Fibroblast of villous mesenchyme (primary cell): ENCODE measurements around the gene EOGT. TPM values are rescaled to one million over a fixed set of nuclear protein-coding genes. Genes with fewer than 3 reads are reported as not detected.

Experiments used
- DNase-seq: peaks from one replicate; pipeline ENCODE4 v3.0.0-alpha.2; 2010; ENCODE audit warnings: low read depth
- H3K4me3 ChIP-seq: 2 replicates; pipeline ENCODE4 v1.5.1; 2011; ENCODE audit warnings: low read depth, mild to moderate bottlenecking, low read length
- total RNA-seq: library from RNA; depleted of rRNA; stranded (reverse); fragments of >200 nt; gene quantifications from 2 replicates; pipeline ENCODE4 v1.2.3, GENCODE V29; 2012
- TF ChIP-seq, protein P1 (sequence below): IDR thresholded peaks from 2 replicates; pipeline ENCODE4 v1.5.1; 2012; ENCODE audit warnings: low read depth, mild to moderate bottlenecking, low read length; ENCODE audit not compliant: insufficient read depth

Gene EOGT
- total RNA-seq, 1 donor = 68.2 TPM

DNA sequence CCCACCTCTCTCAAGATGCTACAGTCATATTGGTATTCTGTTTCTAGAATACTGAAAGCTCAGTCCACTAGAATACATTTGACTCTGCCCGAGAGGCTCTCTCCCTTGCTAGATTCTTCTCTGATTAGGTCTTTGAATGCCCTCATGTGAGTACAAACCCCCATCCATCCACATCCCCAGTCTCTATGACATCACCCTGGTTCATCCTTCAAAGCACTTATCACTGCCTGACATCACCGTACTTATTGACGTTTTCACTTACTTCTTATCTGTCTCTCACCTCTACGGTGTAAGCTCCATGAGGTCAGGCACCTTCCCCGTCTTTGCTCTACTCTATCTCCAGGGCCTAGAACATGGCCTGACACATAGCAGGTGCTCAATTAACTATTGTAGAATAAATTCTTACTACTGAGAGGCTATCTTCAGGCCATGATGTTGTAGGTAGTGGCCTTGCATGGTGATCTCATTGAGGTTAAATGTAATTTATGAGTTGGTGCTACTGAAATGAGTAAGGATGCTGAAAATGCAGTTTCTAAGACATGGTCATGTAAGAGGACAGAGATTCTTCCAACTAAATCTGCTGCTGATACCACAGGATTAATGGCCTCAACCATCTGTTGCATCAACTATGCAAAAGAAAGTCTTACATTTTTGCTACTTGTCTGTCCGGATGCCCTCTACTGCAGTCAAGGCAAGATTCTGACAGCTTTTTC, 26.8 kb downstream of the EOGT start:
- DNase-seq = no peak
- H3K4me3 ChIP-seq = no peak overlapping the region
- TF ChIP-seq, protein P1, sequence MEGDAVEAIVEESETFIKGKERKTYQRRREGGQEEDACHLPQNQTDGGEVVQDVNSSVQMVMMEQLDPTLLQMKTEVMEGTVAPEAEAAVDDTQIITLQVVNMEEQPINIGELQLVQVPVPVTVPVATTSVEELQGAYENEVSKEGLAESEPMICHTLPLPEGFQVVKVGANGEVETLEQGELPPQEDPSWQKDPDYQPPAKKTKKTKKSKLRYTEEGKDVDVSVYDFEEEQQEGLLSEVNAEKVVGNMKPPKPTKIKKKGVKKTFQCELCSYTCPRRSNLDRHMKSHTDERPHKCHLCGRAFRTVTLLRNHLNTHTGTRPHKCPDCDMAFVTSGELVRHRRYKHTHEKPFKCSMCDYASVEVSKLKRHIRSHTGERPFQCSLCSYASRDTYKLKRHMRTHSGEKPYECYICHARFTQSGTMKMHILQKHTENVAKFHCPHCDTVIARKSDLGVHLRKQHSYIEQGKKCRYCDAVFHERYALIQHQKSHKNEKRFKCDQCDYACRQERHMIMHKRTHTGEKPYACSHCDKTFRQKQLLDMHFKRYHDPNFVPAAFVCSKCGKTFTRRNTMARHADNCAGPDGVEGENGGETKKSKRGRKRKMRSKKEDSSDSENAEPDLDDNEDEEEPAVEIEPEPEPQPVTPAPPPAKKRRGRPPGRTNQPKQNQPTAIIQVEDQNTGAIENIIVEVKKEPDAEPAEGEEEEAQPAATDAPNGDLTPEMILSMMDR = no peak

DNA sequence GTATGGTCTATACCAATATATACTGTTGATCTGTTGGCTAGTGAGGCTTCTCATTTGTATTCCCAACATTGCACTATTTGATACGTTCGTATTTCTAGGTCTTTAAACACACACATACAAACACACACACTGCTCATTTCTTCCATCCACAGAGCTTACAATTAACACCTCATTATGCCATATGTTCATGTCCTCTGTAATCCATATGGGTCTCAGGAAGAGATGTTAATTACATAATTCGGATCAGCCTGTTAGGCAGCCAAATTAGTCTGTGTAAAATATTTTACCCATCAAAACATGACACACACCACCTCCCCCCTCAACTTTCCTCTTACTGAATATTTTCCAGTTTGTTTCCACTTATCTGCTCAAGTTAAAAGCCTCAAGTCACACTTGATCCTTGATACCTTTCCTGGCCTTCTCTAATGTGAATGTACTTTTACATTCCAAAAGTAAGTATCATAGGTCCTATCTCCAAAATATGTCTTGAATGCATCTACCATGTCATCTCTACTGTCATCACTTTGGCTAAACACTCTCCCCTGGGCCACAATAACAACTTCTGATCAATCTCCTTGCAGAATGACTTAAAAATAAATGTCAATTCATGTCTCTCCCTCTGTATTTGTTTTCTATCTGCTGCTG, 28.2 kb downstream of the EOGT start:
- peak; percentile 45 for DNase-seq
- H3K4me3 ChIP-seq = no peak overlapping the region
- TF ChIP-seq, protein P1 = no peak

DNA sequence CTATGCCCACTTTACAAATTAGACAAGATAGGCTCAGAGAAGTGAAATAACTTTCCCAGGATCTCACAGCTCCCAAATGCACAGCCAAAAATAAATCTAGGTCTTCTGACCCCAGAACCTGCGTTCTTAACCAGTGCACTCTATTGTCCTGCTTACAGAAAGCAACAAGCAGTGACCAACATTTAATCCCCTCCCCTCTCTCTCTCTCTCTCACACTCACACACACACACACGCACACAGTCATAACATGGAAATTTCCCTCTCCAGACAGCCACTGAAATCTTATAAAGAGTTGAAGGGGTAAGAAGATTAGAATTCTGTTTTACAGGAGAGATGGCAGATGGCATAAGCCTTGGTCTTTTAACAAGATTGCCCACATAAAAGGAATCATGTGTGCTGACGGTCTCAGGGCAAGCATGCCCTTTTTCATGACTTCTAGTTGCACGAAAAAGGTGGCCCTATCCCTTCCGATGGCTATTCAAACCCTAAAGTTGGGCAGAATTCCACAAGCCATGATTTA, 29.4 kb downstream of the EOGT start:
- DNase-seq = no peak
- no peak overlapping the region for H3K4me3 ChIP-seq
- TF ChIP-seq, protein P1 = no peak

DNA sequence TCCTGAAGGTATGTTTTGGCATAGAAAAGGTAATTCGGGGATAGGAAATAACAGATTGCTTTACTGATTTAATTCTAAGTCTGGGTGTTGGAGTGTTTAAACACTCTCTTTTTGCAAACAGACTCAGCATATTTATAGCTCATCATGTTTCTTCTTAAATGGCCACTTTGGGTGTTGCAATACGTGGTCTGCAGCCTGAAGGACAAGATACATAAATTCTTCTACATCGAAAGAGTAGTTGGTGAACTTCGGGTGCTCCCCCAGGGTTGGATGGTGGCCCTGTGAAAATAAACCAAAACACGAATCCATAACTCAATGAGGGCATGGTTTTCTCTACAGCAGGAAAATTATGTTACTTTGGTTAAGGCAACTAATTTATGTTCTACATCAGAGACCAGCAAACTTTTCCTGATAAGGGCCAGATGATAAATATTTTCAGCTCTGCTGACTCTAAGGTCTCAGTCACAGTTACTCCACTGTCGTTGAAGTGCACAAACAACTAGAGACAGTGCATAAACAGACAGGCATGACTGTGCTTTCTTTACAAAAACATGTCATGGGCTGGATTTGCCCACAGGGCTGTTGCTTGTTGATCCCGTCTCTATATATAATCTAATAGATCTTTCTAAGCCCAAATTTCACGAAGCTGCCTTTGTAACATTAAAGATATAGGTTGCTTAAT, 35.9 kb downstream of the EOGT start:
- peak; percentile 71 for DNase-seq
- TF ChIP-seq, protein P1 = no peak
- H3K4me3 ChIP-seq = no peak overlapping the region

DNA sequence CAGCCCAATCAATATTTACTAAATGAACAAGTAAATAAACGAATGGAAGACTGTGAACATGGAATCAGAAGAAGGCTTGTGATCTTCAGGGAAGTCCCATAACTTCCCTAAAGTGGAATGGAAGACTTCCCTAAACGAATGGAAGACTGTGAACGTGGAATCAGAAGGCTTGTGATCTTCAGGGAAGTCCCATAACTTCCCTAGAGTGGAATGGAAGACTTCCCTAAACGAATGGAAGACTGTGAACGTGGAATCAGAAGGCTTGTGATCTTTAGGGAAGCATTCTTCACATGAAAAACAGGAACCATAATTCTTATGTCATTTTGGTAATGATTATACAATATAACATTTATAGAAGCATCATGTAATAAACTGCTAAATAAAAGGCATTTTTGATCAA, 38.8 kb downstream of the EOGT start:
- no peak for DNase-seq
- TF ChIP-seq, protein P1 = no peak
- no peak overlapping the region for H3K4me3 ChIP-seq

DNA sequence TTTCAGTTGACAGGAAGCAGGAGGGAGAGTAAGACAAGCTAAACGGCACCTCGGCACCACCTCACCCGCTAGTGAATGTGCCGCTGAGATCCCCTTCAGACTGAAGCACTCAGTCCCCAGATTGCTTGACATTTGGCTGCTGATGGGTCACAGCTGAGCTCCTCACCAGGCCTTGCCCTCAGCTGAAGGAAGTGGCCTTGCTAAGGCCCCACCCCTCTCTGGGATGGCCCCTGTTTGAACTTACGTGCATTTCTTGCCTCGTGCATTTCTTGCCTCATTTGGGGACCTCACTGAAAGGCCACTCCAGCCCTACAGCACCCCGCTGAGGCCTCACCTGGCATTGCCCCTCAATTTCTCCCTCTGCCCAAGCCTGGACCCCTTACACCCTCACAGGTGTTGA, 39.8 kb downstream of the EOGT start:
- no peak for DNase-seq
- H3K4me3 ChIP-seq = no peak overlapping the region
- TF ChIP-seq, protein P1 = no peak
